ENCODE results near the gene AHCYL2. TPM values are rescaled to one million over a fixed set of nuclear protein-coding genes. Genes with fewer than 3 reads are reported as not detected.
A peak's percentile ranks its signal among the peaks of the same experiment; 100 is the strongest.

The AHCYL2 gene
- total RNA-seq, 1 donor from 2014 or later, result 14.7 TPM

DNA sequence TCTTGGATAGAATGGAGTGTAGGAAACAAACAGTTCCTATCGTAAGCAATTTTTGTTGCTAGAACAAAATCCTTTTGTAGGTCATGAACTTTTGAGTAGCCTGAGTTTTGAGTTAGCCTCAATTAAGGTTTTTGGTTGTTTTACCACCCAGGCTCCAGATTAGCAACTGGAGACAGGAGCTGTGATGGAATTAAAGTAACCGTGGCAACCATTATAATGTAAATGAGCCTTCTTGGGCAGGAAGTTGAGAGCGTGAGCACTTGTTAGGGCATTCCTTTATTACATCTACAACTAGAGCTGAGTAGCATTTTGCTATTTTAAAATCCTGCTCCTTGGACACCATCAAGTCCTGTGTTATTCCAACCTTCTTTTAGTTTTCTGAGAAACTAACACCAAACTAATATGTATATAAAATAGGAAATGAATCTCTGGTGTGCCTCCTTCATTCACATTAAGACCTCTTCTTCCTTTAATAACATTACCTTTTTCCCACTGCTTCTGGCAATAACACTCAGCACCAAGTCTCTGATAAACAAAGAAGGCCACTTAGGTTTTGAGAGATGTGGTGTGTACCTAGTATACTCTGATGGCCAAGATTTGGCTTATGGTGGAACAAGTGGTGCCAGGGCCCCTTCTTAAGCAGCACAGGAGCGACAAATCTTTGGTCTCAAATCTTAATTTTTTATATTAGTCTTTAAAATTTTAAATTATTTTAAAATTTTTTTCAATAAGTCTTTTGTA is 34.0 kb downstream of the AHCYL2 start:
- Histone ChIP-seq H2AFZ (ENCODE audit: low read depth, low read length) (no peak overlapping the region), H3K9ac (ENCODE audit: low read length) (no peak overlapping the region), H3K4me2 (ENCODE audit: low read length) (peak overlapping the region; percentile 18), H3K4me3 (ENCODE audit: insufficient read depth, low read depth, low read length) (no peak overlapping the region), H3K79me2 (ENCODE audit: insufficient read depth, low read length) (no peaks in the 10 kb centered on the region), H4K20me1 (ENCODE audit: insufficient read depth, low read length) (no peaks in the 10 kb centered on the region), H3K9me3 (ENCODE audit: insufficient read depth, low read depth, low read length) (no peaks in the 10 kb centered on the region), H3K4me1 (ENCODE audit: insufficient read depth, low read length) (no peaks in the 10 kb centered on the region), H3K27me3 (ENCODE audit: insufficient read depth, low read length) (no peaks in the 10 kb centered on the region), H3K27ac (ENCODE audit: low read depth, low read length) (peak overlapping the region; percentile 32), H3K36me3 (ENCODE audit: insufficient read depth, low read length) (no peaks in the 10 kb centered on the region)
- peaks cover 9% of the 10 kb centered on the region for H3K4me1 Mint-ChIP-seq (ENCODE audit: low read depth, unreplicated experiment)
- no peaks in the 10 kb centered on the region for H3K9me3 Mint-ChIP-seq (ENCODE audit: unreplicated experiment)
- DNase-seq (ENCODE audit: low read depth), result peak; percentile 38
- no peak for TF ChIP-seq EZH2 (IDR thresholded peaks at IDR 0.05; ENCODE audit: insufficient read depth, low read length)
- TF ChIP-seq, protein P1, sequence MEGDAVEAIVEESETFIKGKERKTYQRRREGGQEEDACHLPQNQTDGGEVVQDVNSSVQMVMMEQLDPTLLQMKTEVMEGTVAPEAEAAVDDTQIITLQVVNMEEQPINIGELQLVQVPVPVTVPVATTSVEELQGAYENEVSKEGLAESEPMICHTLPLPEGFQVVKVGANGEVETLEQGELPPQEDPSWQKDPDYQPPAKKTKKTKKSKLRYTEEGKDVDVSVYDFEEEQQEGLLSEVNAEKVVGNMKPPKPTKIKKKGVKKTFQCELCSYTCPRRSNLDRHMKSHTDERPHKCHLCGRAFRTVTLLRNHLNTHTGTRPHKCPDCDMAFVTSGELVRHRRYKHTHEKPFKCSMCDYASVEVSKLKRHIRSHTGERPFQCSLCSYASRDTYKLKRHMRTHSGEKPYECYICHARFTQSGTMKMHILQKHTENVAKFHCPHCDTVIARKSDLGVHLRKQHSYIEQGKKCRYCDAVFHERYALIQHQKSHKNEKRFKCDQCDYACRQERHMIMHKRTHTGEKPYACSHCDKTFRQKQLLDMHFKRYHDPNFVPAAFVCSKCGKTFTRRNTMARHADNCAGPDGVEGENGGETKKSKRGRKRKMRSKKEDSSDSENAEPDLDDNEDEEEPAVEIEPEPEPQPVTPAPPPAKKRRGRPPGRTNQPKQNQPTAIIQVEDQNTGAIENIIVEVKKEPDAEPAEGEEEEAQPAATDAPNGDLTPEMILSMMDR (IDR thresholded peaks at IDR 0.05; ENCODE audit: insufficient read depth, low read depth, low read length), result no peak
- no peak overlapping the region for H3K4me3 Mint-ChIP-seq (ENCODE audit: unreplicated experiment)
- no peaks in the 10 kb centered on the region for H3K36me3 Mint-ChIP-seq (ENCODE audit: low read depth, unreplicated experiment)
- H3K27ac Mint-ChIP-seq (ENCODE audit: unreplicated experiment), result peak overlapping the region; percentile 59
- no peaks in the 10 kb centered on the region for H3K27me3 Mint-ChIP-seq (ENCODE audit: low read depth, unreplicated experiment)
- FAIRE-seq, result peak; percentile 37

DNA sequence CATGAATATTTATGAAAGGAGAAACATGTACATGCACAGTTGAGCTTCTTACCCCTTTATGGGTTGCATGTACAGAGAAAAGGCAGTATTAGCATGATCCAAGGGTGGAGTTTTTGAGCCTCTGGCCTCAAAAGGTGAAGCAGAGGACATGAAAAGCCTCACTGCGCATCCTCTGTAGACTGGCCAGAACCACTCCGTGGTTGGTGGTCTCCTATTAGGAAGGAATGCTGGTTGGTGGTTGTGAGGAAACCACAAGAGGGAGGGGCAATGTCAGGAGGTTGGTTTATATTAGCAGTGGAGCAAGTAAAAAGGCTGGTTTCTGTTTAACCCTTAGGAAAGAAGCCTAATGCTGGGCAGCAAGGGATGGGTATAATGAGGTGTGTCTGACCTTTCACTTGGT is 37.5 kb downstream of the AHCYL2 start:
- Histone ChIP-seq H3K4me3 (ENCODE audit: insufficient read depth, low read depth, low read length) (no peak overlapping the region), H3K27me3 (ENCODE audit: insufficient read depth, low read length) (no peaks in the 10 kb centered on the region), H4K20me1 (ENCODE audit: insufficient read depth, low read length) (peaks cover 5% of the 10 kb centered on the region), H3K36me3 (ENCODE audit: insufficient read depth, low read length) (no peaks in the 10 kb centered on the region), H3K9me3 (ENCODE audit: insufficient read depth, low read depth, low read length) (no peaks in the 10 kb centered on the region), H3K4me1 (ENCODE audit: insufficient read depth, low read length) (no peaks in the 10 kb centered on the region), H3K9ac (ENCODE audit: low read length) (no peak overlapping the region), H2AFZ (ENCODE audit: low read depth, low read length) (no peak overlapping the region), H3K4me2 (ENCODE audit: low read length) (no peak overlapping the region), H3K79me2 (ENCODE audit: insufficient read depth, low read length) (peaks cover 4% of the 10 kb centered on the region), H3K27ac (ENCODE audit: low read depth, low read length) (no peak overlapping the region)
- H3K4me1 Mint-ChIP-seq (ENCODE audit: low read depth, unreplicated experiment), result peaks cover 9% of the 10 kb centered on the region
- DNase-seq (ENCODE audit: low read depth), result peak; percentile 38
- no peak overlapping the region for H3K4me3 Mint-ChIP-seq (ENCODE audit: unreplicated experiment)
- no peaks in the 10 kb centered on the region for H3K9me3 Mint-ChIP-seq (ENCODE audit: unreplicated experiment)
- no peaks in the 10 kb centered on the region for H3K27me3 Mint-ChIP-seq (ENCODE audit: low read depth, unreplicated experiment)
- H3K36me3 Mint-ChIP-seq (ENCODE audit: low read depth, unreplicated experiment), result no peaks in the 10 kb centered on the region
- no peak for FAIRE-seq
- TF ChIP-seq, protein P1 (IDR thresholded peaks at IDR 0.05; ENCODE audit: insufficient read depth, low read depth, low read length), result no peak
- TF ChIP-seq EZH2 (IDR thresholded peaks at IDR 0.05; ENCODE audit: insufficient read depth, low read length), result no peak
- H3K27ac Mint-ChIP-seq (ENCODE audit: unreplicated experiment), result no peak overlapping the region

DNA sequence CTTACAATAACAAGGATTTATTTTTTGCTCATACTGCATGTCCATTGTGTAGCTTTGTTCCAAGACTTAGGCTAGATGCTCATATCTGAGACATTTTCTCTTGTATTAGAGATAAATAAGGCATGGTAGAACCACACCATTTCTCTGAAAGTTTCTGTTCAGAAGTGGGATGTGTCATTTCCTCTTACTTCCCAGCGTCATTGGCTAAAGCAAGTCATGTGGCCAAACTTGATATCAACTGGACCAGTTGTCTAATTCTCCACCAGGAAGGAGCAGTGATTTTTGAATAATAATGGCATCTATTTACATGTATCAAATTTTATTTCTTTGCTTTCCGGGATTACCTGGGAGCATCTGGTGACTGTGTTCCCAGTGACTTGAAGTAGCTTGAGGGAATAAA is 38.3 kb downstream of the AHCYL2 start:
- no peak overlapping the region for H3K4me2 ChIP-seq (ENCODE audit: low read length)
- H3K27me3 Mint-ChIP-seq (ENCODE audit: low read depth, unreplicated experiment), result no peaks in the 10 kb centered on the region
- H3K9me3 Mint-ChIP-seq (ENCODE audit: unreplicated experiment), result no peaks in the 10 kb centered on the region
- no peaks in the 10 kb centered on the region for H3K36me3 ChIP-seq (ENCODE audit: insufficient read depth, low read length)
- no peaks in the 10 kb centered on the region for H3K36me3 Mint-ChIP-seq (ENCODE audit: low read depth, unreplicated experiment)
- no peak overlapping the region for H2AFZ ChIP-seq (ENCODE audit: low read depth, low read length)
- peaks cover 4% of the 10 kb centered on the region for H3K79me2 ChIP-seq (ENCODE audit: insufficient read depth, low read length)
- peaks cover 9% of the 10 kb centered on the region for H3K4me1 Mint-ChIP-seq (ENCODE audit: low read depth, unreplicated experiment)
- DNase-seq (ENCODE audit: low read depth) (no peak), FAIRE-seq (no peak)
- no peaks in the 10 kb centered on the region for H3K27me3 ChIP-seq (ENCODE audit: insufficient read depth, low read length)
- H3K4me1 ChIP-seq (ENCODE audit: insufficient read depth, low read length), result no peaks in the 10 kb centered on the region
- TF ChIP-seq EZH2 (IDR thresholded peaks at IDR 0.05; ENCODE audit: insufficient read depth, low read length), result no peak
- TF ChIP-seq, protein P1 (IDR thresholded peaks at IDR 0.05; ENCODE audit: insufficient read depth, low read depth, low read length), result no peak
- H3K9ac ChIP-seq (ENCODE audit: low read length), result no peak overlapping the region
- peaks cover 5% of the 10 kb centered on the region for H4K20me1 ChIP-seq (ENCODE audit: insufficient read depth, low read length)
- H3K27ac Mint-ChIP-seq (ENCODE audit: unreplicated experiment), result no peak overlapping the region
- H3K4me3 ChIP-seq (ENCODE audit: insufficient read depth, low read depth, low read length), result no peak overlapping the region
- no peaks in the 10 kb centered on the region for H3K9me3 ChIP-seq (ENCODE audit: insufficient read depth, low read depth, low read length)
- no peak overlapping the region for H3K4me3 Mint-ChIP-seq (ENCODE audit: unreplicated experiment)
- H3K27ac ChIP-seq (ENCODE audit: low read depth, low read length), result no peak overlapping the region

All from astrocyte (in vitro differentiated cells and primary cell).